ENCODE data around the gene DBNL.

DBNL gene

DNA sequence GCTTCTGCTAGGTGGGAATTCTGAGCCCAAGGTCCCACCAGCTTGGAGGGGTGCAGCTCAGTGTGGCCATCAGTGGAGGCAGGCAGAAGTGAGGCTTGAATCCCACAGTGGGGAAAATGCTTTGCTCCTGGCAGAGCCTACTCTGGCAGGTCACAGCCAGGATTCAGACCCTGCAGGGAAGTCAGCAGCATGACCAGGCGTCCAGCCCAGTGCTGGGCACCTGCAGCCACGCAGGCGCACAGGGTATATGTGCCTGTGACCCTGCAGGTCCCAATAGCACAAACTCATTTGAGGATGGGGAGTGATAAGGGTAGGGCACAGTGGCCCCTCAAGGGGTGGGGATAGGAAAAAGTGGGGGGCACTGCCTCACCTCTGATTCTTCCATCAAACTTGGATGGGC is 51.3 kb downstream of the DBNL start:
- no peak overlapping the region for H3K4me3 ChIP-seq (ENCODE audit: low read depth, low read length)
- H3K36me3 ChIP-seq, result no peaks in the 10 kb centered on the region
- DNase-seq, result no peak
- no peaks in the 10 kb centered on the region for H3K9me3 ChIP-seq
- TF ChIP-seq, protein P1, sequence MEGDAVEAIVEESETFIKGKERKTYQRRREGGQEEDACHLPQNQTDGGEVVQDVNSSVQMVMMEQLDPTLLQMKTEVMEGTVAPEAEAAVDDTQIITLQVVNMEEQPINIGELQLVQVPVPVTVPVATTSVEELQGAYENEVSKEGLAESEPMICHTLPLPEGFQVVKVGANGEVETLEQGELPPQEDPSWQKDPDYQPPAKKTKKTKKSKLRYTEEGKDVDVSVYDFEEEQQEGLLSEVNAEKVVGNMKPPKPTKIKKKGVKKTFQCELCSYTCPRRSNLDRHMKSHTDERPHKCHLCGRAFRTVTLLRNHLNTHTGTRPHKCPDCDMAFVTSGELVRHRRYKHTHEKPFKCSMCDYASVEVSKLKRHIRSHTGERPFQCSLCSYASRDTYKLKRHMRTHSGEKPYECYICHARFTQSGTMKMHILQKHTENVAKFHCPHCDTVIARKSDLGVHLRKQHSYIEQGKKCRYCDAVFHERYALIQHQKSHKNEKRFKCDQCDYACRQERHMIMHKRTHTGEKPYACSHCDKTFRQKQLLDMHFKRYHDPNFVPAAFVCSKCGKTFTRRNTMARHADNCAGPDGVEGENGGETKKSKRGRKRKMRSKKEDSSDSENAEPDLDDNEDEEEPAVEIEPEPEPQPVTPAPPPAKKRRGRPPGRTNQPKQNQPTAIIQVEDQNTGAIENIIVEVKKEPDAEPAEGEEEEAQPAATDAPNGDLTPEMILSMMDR (IDR thresholded peaks at IDR 0.05; ENCODE audit: low read depth, low read length), result no peak
- no peaks in the 10 kb centered on the region for H3K27me3 ChIP-seq
- H3K4me1 ChIP-seq, result peaks cover 2% of the 10 kb centered on the region

DNA sequence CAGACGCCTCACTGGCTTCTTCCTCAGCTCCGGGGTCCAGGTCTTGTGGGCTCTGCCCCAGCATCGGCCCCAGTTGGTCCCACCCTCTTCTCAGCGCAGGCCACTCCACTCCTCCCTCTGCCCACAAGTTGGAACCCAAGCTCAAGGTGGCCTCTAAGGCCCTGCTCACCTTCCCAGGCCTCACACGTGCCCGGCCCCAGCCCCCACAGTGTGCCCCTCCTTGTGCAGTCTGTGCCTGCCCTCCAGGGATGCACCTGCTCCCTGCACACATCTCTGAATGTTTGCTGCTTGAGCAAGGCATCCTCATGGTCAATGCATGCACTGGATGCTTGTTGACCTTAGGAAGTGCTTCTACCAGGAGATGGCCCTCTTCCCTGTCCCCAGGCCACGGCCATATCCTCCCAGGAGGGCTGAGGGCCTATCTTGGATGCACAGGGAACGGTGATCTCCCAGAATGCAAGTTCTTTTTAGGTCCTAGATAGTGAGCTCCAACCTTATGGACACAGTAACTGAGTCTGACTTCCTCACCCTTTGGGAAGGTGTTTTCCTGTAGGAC is 51.9 kb downstream of the DBNL start:
- no peak overlapping the region for H3K4me3 ChIP-seq (ENCODE audit: low read depth, low read length)
- peaks cover 6% of the 10 kb centered on the region for H3K4me1 ChIP-seq
- H3K27me3 ChIP-seq, result no peaks in the 10 kb centered on the region
- H3K36me3 ChIP-seq, result no peaks in the 10 kb centered on the region
- TF ChIP-seq, protein P1 (IDR thresholded peaks at IDR 0.05; ENCODE audit: low read depth, low read length), result no peak
- no peaks in the 10 kb centered on the region for H3K9me3 ChIP-seq
- DNase-seq, result no peak

DNA sequence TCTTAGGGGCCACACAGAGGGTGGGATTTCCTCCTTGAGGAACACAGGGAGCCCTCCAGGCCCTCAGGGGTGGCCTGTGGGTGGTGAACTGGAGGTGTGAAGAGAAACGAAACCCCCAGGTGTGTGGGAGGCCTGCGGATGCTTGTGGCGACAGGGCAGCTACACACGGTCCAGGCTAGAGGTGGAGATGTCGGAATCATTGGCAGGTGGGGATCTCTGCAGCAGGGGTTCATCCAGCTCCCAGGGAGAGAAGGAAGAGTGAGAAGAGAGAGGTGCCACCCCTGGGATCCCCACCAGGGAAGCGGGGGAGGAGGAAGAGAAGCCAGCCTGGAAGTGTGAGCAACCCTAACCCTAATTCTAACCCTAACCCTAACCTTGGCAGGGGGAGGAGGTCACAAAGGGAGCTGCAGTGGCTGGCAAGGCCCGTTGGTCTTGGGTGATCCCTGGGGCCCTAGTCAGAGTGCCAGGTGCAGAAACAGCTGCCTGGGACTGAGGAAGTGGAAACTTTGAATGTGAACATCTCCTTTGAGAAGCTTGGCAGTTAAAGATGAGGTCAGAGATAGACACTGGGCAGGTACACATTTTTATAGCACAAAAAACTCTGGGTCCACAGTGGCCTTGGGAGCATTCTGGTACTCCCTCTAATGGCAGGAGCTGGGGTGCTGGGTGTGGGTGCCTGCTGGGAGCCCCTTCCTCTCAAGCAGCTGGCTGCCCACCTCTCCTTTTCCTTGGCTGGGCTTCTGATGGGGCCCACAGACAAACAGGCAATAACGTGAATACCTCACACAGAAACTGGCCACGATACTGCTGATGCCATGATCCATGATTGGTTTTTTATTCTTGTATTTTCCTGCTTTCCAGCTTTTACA is 52.8 kb downstream of the DBNL start:
- Histone ChIP-seq H3K4me1 (peaks cover 6% of the 10 kb centered on the region), H3K4me3 (ENCODE audit: low read depth, low read length) (no peak overlapping the region), H3K9me3 (no peaks in the 10 kb centered on the region), H3K36me3 (no peaks in the 10 kb centered on the region), H3K27me3 (no peaks in the 10 kb centered on the region)
- TF ChIP-seq, protein P1 (IDR thresholded peaks at IDR 0.05; ENCODE audit: low read depth, low read length), result no peak
- no peak for DNase-seq

DNA sequence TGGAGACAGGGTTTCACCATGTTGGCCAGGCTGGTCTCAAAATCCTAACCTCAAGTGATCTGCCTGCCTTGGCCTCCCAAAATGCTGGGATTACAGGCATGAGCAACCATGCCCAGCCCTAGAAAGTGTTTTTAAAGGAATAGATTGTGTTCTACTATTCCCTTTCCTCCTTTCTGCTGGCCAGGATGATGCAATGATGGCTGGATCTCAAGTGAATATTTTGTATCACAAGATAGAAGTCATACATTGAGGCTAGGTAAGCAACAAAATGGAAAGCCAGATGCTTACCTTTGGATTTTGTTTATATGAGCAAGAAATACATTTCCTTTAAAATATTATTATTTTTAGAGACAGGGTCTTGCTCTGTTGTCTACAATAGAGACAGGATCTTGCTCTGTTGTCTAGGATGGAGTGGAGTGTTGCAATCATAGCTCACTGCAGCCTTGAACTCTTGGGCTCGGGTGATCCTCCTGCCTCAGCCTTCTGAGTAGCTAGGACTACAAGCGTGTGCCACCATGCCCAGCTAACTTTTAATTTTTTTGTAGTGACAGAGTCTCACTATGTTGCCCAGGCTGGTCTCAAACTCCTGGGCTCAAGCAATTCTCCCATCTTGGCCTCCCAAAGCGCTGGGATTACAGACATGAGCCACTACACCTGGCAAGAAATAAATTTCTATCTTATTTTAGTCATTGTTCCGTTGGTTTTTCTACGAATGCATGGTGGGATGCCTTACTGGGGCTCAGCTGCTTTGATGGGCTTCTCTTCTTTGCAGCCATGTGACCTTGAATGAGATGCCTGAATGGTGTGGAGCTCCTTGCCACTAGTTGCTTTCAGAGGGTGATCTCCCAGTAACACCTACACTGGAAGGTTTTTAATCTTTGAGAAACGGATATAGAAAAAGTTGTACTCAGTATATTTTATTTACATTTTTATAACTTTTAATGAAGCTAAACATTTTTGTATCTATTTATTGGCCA is 53.9 kb downstream of the DBNL start:
- Histone ChIP-seq H3K4me3 (ENCODE audit: low read depth, low read length) (no peak overlapping the region), H3K9me3 (no peaks in the 10 kb centered on the region), H3K4me1 (peaks cover 6% of the 10 kb centered on the region), H3K27me3 (no peaks in the 10 kb centered on the region; the same call in 1 of the 2 replicates), H3K36me3 (no peaks in the 10 kb centered on the region)
- no peak for DNase-seq
- TF ChIP-seq, protein P1 (IDR thresholded peaks at IDR 0.05; ENCODE audit: low read depth, low read length), result no peak

DNA sequence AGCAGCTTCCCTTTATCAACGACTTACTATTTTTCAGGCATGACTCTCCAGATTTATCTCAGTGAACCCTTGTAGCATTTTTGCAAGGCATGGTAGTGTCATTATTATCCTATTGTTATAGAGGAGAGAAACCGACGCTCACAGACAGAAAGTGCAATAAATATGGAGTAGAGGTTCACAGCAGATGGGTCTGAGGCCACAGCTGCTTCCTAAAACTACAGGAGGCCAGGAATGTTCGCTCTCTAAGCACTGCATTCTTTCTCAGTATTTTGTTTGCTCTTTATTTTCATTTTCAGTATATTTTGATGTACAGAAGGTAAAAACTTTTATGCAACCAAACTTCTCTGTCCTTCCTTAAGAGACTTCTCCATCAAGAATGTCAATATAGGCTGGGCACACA is 55.2 kb downstream of the DBNL start:
- Histone ChIP-seq H3K9me3 (no peaks in the 10 kb centered on the region), H3K4me3 (ENCODE audit: low read depth, low read length) (no peak overlapping the region), H3K27me3 (no peaks in the 10 kb centered on the region; the same call in 1 of the 2 replicates), H3K4me1 (peaks cover 6% of the 10 kb centered on the region), H3K36me3 (no peaks in the 10 kb centered on the region)
- DNase-seq, result no peak
- TF ChIP-seq, protein P1 (IDR thresholded peaks at IDR 0.05; ENCODE audit: low read depth, low read length), result no peak

All from BE2C (cell line).